Endodermal cell (in vitro differentiated cells): ENCODE results near the gene PCCA. TPM values are rescaled to one million over a fixed set of nuclear protein-coding genes. Genes with fewer than 3 reads are reported as not detected.

ENCODE experiments used
- DNase-seq: peaks from one replicate; pipeline ENCODE4 v3.0.0-alpha.2; 2017
- H3K27ac ChIP-seq: 2 replicates; pipeline ENCODE4 v1.5.1; 2013; ENCODE audit warnings: mild to moderate bottlenecking, low read depth, low read length, moderate library complexity
- H3K27me3 ChIP-seq: 2 replicates; pipeline ENCODE4 v1.6.1; 2013; ENCODE audit warnings: mild to moderate bottlenecking, low read length, moderate library complexity; ENCODE audit not compliant: insufficient read depth, control insufficient read depth, poor library complexity, severe bottlenecking
- H3K36me3 ChIP-seq: 2 replicates; pipeline ENCODE4 v1.7.0; 2013; ENCODE audit warnings: mild to moderate bottlenecking, low read length, moderate library complexity; ENCODE audit not compliant: control insufficient read depth, insufficient read depth
- H3K4me1 ChIP-seq: one replicate; pipeline ENCODE4 v1.7.0; 2013; ENCODE audit warnings: low read length; ENCODE audit not compliant: control insufficient read depth, insufficient read depth
- H3K4me3 ChIP-seq: 2 replicates; pipeline ENCODE4 v1.5.1; 2013; ENCODE audit warnings: mild to moderate bottlenecking, low read length, moderate library complexity
- H3K9ac ChIP-seq: 2 replicates; pipeline ENCODE4 v1.6.1; 2013; ENCODE audit warnings: mild to moderate bottlenecking, low read length, moderate library complexity; ENCODE audit not compliant: poor library complexity, severe bottlenecking; ENCODE audit errors: extremely low read depth
- H3K9me3 ChIP-seq: 2 replicates; pipeline ENCODE4 v1.6.1; 2013; ENCODE audit warnings: mild to moderate bottlenecking, low read length, moderate library complexity; ENCODE audit not compliant: control insufficient read depth
- H3K27ac Mint-ChIP-seq: 2 replicates; pipeline ENCODE4 v1.8.0; 2020; ENCODE audit warnings: mixed read lengths
- H3K27me3 Mint-ChIP-seq: 2 replicates; pipeline ENCODE4 v1.8.0; 2021; ENCODE audit warnings: mild to moderate bottlenecking, mixed read lengths; ENCODE audit not compliant: insufficient read depth
- H3K36me3 Mint-ChIP-seq: 2 replicates; pipeline ENCODE4 v1.8.0; 2020; ENCODE audit warnings: low read depth, mixed read lengths
- H3K4me1 Mint-ChIP-seq: 2 replicates; pipeline ENCODE4 v1.8.0; 2020; ENCODE audit warnings: mixed read lengths
- H3K4me3 Mint-ChIP-seq: 2 replicates; pipeline ENCODE4 v1.8.0; 2020; ENCODE audit warnings: mild to moderate bottlenecking, moderate library complexity, mixed read lengths
- H3K9me3 Mint-ChIP-seq: 2 replicates; pipeline ENCODE4 v1.8.0; 2020; ENCODE audit warnings: mild to moderate bottlenecking, mixed read lengths
- WGBS, 2 experiments: methylation state at CpG; one replicate each; pipeline versions ENCODE4 v1.1.5 to v1.1.7; 2013; ENCODE audit warnings: missing lambda C conversion rate in 2 of 2, mixed read lengths in 1 of 2; ENCODE audit not compliant: insufficient coverage in 1 of 2, insufficient read length in 1 of 2; 5-methylcytosine and 5-hydroxymethylcytosine counted together
- total RNA-seq, 2 donors: library from RNA; stranded (reverse); fragmentation: NEBNext Ultra II Directional in 1 of 2; extraction: Animal tissue kit (Norgen Biotek cat#: 25700) in 1 of 2; gene quantifications; 2 replicates in 1 of 2; 3 replicates in 1 of 2; pipeline ENCODE4 v1.2.1, GENCODE V29; 2021
- TF ChIP-seq, protein P1 (sequence below): fragments of 200-600 bp; sonication (generic); conservative IDR thresholded peaks from 2 replicates; pipeline ENCODE4 v1.5.0; 2021; ENCODE audit warnings: antibody characterized with exemption, mild to moderate bottlenecking

The PCCA gene
- total RNA-seq, 2 donors from 2014 or later: 60.2 to 67.2 TPM

DNA sequence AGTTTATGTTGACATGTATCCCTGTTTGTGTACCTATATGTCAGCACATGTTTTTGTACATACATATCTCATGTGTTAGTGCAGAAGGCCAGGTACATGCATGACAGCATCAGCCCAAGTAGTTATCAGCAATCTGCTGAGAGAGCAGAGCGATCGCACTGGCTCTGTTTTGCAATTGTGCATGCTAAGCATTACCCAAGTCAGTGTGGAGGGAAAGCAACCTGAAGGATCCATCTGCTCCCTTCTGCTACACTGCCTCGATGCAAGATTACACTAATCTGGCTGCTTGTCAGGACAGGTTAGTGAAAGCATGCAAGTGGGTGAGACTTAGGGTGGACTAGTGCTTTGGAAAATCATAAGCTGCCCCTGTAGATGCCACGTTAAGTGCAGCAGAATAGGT lies 211.8 kb downstream of the PCCA start:
- TF ChIP-seq, protein P1, sequence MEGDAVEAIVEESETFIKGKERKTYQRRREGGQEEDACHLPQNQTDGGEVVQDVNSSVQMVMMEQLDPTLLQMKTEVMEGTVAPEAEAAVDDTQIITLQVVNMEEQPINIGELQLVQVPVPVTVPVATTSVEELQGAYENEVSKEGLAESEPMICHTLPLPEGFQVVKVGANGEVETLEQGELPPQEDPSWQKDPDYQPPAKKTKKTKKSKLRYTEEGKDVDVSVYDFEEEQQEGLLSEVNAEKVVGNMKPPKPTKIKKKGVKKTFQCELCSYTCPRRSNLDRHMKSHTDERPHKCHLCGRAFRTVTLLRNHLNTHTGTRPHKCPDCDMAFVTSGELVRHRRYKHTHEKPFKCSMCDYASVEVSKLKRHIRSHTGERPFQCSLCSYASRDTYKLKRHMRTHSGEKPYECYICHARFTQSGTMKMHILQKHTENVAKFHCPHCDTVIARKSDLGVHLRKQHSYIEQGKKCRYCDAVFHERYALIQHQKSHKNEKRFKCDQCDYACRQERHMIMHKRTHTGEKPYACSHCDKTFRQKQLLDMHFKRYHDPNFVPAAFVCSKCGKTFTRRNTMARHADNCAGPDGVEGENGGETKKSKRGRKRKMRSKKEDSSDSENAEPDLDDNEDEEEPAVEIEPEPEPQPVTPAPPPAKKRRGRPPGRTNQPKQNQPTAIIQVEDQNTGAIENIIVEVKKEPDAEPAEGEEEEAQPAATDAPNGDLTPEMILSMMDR: no peak
- Histone ChIP-seq H3K27me3 (no peaks in the 10 kb centered on the region), H3K27ac (no peak overlapping the region), H3K36me3 (peaks cover 31% of the 10 kb centered on the region), H3K4me1 (no peaks in the 10 kb centered on the region), H3K9ac (no peak overlapping the region), H3K4me3 (no peak overlapping the region), H3K9me3 (no peaks in the 10 kb centered on the region)
- H3K27ac Mint-ChIP-seq: no peak overlapping the region
- H3K27me3 Mint-ChIP-seq: no peaks in the 10 kb centered on the region
- no peak overlapping the region for H3K4me3 Mint-ChIP-seq
- H3K9me3 Mint-ChIP-seq: no peaks in the 10 kb centered on the region
- peaks cover 6% of the 10 kb centered on the region for H3K4me1 Mint-ChIP-seq
- peaks cover 6% of the 10 kb centered on the region for H3K36me3 Mint-ChIP-seq
- 93 to 99% methylated on average over 4 of the region's 4 CpGs for WGBS, 2 experiments
- DNase-seq: no peak

DNA sequence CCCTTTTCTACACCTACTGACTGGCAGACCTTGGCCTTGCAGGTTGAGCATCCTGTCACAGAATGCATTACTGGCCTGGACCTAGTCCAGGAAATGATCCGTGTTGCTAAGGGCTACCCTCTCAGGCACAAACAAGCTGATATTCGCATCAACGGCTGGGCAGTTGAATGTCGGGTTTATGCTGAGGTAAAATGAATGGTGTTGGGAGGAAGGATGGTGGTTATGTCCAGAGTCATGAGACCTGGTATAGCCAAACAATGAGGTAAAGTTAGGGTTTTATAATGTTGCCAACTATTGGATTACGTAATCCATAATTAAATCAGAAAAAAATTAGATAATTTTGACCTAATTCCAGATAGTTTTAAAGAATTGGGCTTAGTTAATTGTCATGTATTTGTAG lies 212.5 kb downstream of the PCCA start:
- TF ChIP-seq, protein P1: no peak
- no peak for DNase-seq
- Histone ChIP-seq H3K9ac (no peak overlapping the region), H3K36me3 (peaks cover 31% of the 10 kb centered on the region), H3K27me3 (no peaks in the 10 kb centered on the region), H3K9me3 (no peaks in the 10 kb centered on the region), H3K27ac (no peak overlapping the region), H3K4me1 (peaks cover 5% of the 10 kb centered on the region), H3K4me3 (no peak overlapping the region)
- no peak overlapping the region for H3K4me3 Mint-ChIP-seq
- H3K9me3 Mint-ChIP-seq: no peaks in the 10 kb centered on the region
- H3K27me3 Mint-ChIP-seq: no peaks in the 10 kb centered on the region
- H3K27ac Mint-ChIP-seq: no peak overlapping the region
- H3K36me3 Mint-ChIP-seq: peaks cover 6% of the 10 kb centered on the region
- WGBS, 2 experiments: 92 to 98% methylated on average over 5 of the region's 5 CpGs
- peaks cover 11% of the 10 kb centered on the region for H3K4me1 Mint-ChIP-seq

DNA sequence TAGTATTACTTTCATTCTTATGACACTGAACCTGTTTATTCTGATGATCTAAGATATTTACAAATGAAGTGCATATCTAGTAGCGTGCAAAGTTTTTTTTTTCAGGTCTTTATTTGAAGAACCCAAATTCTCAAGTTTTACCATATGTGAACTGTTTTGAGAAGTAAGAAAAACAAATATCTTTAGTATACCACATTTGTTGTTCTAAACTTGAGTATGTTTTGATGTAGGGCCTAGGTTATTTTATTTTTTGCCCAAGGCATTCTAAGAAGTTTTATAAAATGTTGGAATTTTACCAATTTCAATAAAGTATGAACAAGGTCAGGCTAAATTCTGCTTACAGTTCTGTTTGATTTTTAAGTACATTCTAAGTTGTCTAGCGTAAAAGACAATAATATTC lies 213.5 kb downstream of the PCCA start:
- TF ChIP-seq, protein P1: no peak
- Histone ChIP-seq H3K9me3 (no peaks in the 10 kb centered on the region), H3K27me3 (no peaks in the 10 kb centered on the region), H3K9ac (no peak overlapping the region), H3K4me3 (no peak overlapping the region), H3K36me3 (peaks cover 36% of the 10 kb centered on the region), H3K4me1 (peaks cover 6% of the 10 kb centered on the region), H3K27ac (no peak overlapping the region)
- WGBS, 2 experiments: 95% methylated on average over 2 of the region's 2 CpGs; no CpG with 5 or more reads in 1 of the 2 experiments
- H3K4me1 Mint-ChIP-seq: peaks cover 15% of the 10 kb centered on the region
- H3K4me3 Mint-ChIP-seq: no peak overlapping the region
- DNase-seq: no peak
- H3K27ac Mint-ChIP-seq: no peak overlapping the region
- peaks cover 13% of the 10 kb centered on the region for H3K36me3 Mint-ChIP-seq
- H3K27me3 Mint-ChIP-seq: no peaks in the 10 kb centered on the region
- no peaks in the 10 kb centered on the region for H3K9me3 Mint-ChIP-seq
